CD4-positive, alpha-beta T cell treated with Interferon gamma for 1 hour (primary cell): ENCODE measurements around the gene PSMD1.

ENCODE experiments used
- DNase-seq: peaks from one replicate; pipeline ENCODE4 v3.0.0-alpha.2; 2020

The PSMD1 gene

GRCh38 chr2:231213931-231214642 lies 157.4 kb downstream of the PSMD1 start:
- DNase-seq, result no peak

DNA sequence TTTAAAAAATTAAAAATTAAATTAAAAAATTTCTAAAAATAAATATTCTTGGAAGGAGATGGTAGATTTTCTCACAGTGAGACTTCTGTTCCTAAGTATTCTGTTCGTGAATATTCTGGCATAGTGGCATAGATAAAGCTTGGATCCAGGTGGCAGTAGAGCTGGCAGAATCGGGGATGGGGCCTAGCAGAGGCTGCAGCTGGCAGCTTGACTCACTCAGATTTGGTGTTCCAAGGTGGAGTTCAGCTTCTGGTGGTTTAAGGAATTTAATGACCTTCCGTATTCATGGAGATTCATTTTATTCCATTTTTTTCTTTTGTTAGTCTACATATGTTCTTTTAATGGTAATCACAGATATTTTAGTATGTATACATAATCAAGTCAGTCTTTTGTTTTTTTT lies 161.7 kb downstream of the PSMD1 start:
- DNase-seq, result no peak

GRCh38 chr2:231219289-231219688 lies 162.6 kb downstream of the PSMD1 start:
- DNase-seq, result no peak

DNA sequence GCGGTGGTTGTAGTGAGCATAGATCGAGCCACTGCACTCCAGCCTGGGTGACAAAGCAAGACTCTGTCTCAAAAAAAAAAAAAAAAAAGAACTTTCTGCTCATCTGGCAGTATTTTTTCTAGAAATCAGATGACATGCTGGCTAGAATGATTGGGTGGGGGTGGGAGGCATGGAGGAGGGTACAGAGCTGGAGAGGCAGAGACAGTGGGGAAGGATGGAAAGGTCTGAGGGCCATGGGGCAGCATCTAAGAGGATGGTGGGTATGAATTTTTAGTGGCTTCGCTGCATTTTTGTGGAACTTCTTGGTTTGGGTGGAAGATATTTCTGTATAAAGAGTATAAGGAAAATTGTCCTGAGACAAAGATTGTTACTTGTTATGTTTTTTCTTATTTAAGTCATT lies 165.1 kb downstream of the PSMD1 start:
- no peak for DNase-seq
